Hepatocyte (in vitro differentiated cells): ENCODE measurements around the gene GCLC.

Experiments
- CTCF ChIP-seq: fragments of 200-600 bp; sonication (generic); IDR thresholded peaks from 2 replicates; pipeline ENCODE4 v1.5.1; 2016; ENCODE audit warnings: antibody characterized with exemption, mild to moderate bottlenecking; ENCODE audit not compliant: poor library complexity
- EZH2phosphoT487 ChIP-seq: fragments of 200-600 bp; sonication (generic); IDR thresholded peaks from one replicate; pipeline ENCODE4 v1.6.1; 2018; ENCODE audit warnings: antibody characterized with exemption, mild to moderate bottlenecking, low read depth, moderate library complexity; ENCODE audit not compliant: unreplicated experiment, severe bottlenecking

GRCh38 chr6:53479871-53480270 lies 65.0 kb downstream of the GCLC start:
- TF ChIP-seq CTCF (no peak), EZH2phosphoT487 (no peak)
